Activated naive CD4-positive, alpha-beta T cell treated with anti-CD3 and anti-CD28 coated beads, Interleukin-2, amount 50 U/mL, for 24 hours (primary cell): ENCODE results near the gene MEIOC.
"Not testable (repeated sequence)": the region's sequence is repeated elsewhere in the genome, so short reads cannot be mapped to it uniquely, and the experiment has no call there.

Source experiments
- H3K27ac Mint-ChIP-seq: one replicate; pipeline ENCODE4 v1.8.0; 2021; ENCODE audit warnings: mild to moderate bottlenecking, mixed read lengths
- H3K27me3 Mint-ChIP-seq: one replicate; pipeline ENCODE4 v1.8.0; 2021; ENCODE audit warnings: mixed read lengths
- H3K36me3 Mint-ChIP-seq: one replicate; pipeline ENCODE4 v1.8.0; 2021; ENCODE audit warnings: mixed read lengths
- H3K4me1 Mint-ChIP-seq: one replicate; pipeline ENCODE4 v1.8.0; 2021; ENCODE audit warnings: mixed read lengths
- H3K4me3 Mint-ChIP-seq: one replicate; pipeline ENCODE4 v1.8.0; 2021; ENCODE audit warnings: mild to moderate bottlenecking, mixed read lengths
- H3K9me3 Mint-ChIP-seq: one replicate; pipeline ENCODE4 v1.8.0; 2021; ENCODE audit warnings: mixed read lengths

The MEIOC gene

DNA sequence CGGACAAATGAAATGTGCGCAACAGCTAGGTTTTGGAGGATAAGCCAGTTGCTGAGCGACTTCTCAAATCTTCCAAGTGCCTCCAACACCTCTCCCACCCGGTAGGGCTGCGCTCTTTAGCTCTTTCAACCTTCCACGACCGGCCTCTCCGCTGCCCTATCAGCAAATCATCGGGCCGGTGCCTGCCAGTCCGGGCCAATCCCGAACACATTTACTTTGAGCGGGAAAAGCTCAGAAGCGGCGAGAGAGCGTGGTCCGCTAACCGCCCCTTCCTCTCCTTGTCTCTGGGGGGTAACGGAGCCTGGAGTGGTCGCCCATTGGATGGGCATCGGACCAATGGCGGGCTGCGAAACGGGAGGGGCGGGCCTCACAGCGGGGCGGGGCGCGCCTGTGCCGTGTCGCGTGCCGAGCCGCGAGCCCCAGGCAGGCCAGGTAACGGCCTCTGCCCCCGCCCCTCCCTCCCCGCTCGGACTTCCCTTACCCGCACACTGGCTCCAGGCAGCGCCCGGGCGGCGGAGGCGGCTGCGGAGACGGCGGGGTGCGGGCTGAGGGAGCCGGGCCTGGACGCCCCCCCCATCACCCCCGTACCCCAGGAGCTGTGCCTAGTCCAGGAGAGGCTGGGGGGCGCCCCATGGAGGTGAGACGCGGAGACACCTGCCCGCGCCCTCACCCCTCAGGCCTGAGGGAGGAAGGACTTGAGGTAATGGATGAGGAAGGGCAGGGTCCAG is at the start of gene MEIOC:
TSS of gene MEIOC (plus strand) at position 486 of the 728 bp plus-strand sequence. CDS start at position 632, 146 bp downstream.
- H3K36me3 Mint-ChIP-seq, result peaks cover 2% of the 10 kb centered on the region
- H3K27me3 Mint-ChIP-seq, result peaks cover 19% of the 10 kb centered on the region
- H3K4me1 Mint-ChIP-seq, result peaks cover 9% of the 10 kb centered on the region
- H3K9me3 Mint-ChIP-seq, result no peaks in the 10 kb centered on the region
- H3K4me3 Mint-ChIP-seq, result peak within 1 kb of the TSS; percentile 73
- H3K27ac Mint-ChIP-seq, result peak within 1 kb of the TSS; percentile 59

- Mint-ChIP-seq H3K4me3 (no peak overlapping the region), H3K9me3 (no peaks in the 10 kb centered on the region), H3K4me1 (no peaks in the 10 kb centered on the region), H3K36me3 (no peaks in the 10 kb centered on the region), H3K27ac (no peak overlapping the region), H3K27me3 (peaks cover 2% of the 10 kb centered on the region)
Observed at GRCh38 chr17:44606658-44607057, 49.6 kb upstream of the MEIOC start.

DNA sequence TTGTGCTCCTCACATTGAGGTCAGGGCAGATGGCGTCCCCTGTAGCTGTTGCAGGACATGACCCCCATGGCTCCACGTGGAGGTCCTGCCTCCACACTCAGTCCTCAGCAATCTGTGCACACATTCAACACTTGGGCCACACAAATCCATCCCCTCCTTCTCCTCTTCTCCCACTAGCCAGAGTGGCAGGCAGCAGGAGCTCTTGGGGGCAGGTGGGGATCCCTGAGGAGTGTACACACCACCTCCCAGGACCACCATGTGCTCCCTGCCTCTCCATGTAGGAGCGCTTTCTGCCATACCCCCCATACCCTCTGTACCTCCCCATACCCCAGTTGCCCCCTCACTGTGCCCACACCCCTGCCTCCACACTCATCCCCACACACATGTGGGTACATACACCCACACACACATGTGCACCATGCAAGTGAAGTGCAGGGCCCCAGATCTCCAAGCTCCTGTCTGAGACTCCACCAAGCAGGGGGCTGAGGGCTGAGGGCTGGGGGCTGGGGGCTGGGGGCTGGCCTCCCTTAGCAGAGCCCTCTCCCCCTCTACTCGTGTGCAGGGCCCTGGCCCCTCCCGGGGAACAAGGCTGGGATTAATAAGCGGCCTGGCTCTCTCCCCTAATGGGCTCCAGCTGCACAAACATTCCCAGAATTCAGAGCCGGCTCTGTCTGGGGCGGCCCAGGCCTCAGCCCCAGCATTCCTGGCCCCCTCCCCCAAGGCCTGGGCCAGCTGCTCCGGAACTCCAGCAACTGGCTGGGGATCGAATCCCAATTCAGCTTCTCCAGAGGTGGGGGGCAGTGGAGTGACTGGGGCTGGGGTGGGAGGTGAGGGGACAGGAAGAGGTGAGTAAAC is 48.2 kb upstream of the MEIOC start:
- Mint-ChIP-seq H3K27me3 (no peaks in the 10 kb centered on the region), H3K36me3 (no peaks in the 10 kb centered on the region), H3K4me1 (no peaks in the 10 kb centered on the region), H3K27ac (no peak overlapping the region), H3K4me3 (no peak overlapping the region), H3K9me3 (no peaks in the 10 kb centered on the region)

GRCh38 chr17:44608727-44609435 is 47.4 kb upstream of the MEIOC start:
- no peaks in the 10 kb centered on the region for H3K4me1 Mint-ChIP-seq
- no peak overlapping the region for H3K27ac Mint-ChIP-seq
- no peaks in the 10 kb centered on the region for H3K36me3 Mint-ChIP-seq
- H3K27me3 Mint-ChIP-seq, result no peaks in the 10 kb centered on the region
- no peak overlapping the region for H3K4me3 Mint-ChIP-seq
- H3K9me3 Mint-ChIP-seq, result no peaks in the 10 kb centered on the region

- Mint-ChIP-seq H3K4me1 (no peaks in the 10 kb centered on the region), H3K36me3 (no peaks in the 10 kb centered on the region), H3K4me3 (no peak overlapping the region), H3K27ac (no peak overlapping the region), H3K27me3 (no peaks in the 10 kb centered on the region), H3K9me3 (no peaks in the 10 kb centered on the region)
Observed at GRCh38 chr17:44610331-44610730, 45.9 kb upstream of the MEIOC start.

GRCh38 chr17:44610871-44611270 is 45.4 kb upstream of the MEIOC start:
- H3K9me3 Mint-ChIP-seq, result no peaks in the 10 kb centered on the region
- no peak overlapping the region for H3K4me3 Mint-ChIP-seq
- H3K4me1 Mint-ChIP-seq, result no peaks in the 10 kb centered on the region
- H3K36me3 Mint-ChIP-seq, result no peaks in the 10 kb centered on the region
- H3K27me3 Mint-ChIP-seq, result no peaks in the 10 kb centered on the region
- H3K27ac Mint-ChIP-seq, result no peak overlapping the region

- Mint-ChIP-seq H3K4me3 (no peak overlapping the region), H3K27me3 (no peaks in the 10 kb centered on the region), H3K4me1 (no peaks in the 10 kb centered on the region)
Observed at GRCh38 chr17:44614862-44615261, 41.4 kb upstream of the MEIOC start.

GRCh38 chr17:44618652-44619051 is 37.6 kb upstream of the MEIOC start:
- H3K4me3 Mint-ChIP-seq, H3K36me3 Mint-ChIP-seq, H3K27me3 Mint-ChIP-seq, H3K4me1 Mint-ChIP-seq, H3K9me3 Mint-ChIP-seq, H3K27ac Mint-ChIP-seq: not testable (repeated sequence)

More at GRCh38 chr17:44614862-44615261, 41.4 kb upstream of the MEIOC start:
- H3K9me3 Mint-ChIP-seq, result no peaks in the 10 kb centered on the region
- no peak overlapping the region for H3K27ac Mint-ChIP-seq
- no peaks in the 10 kb centered on the region for H3K36me3 Mint-ChIP-seq

DNA sequence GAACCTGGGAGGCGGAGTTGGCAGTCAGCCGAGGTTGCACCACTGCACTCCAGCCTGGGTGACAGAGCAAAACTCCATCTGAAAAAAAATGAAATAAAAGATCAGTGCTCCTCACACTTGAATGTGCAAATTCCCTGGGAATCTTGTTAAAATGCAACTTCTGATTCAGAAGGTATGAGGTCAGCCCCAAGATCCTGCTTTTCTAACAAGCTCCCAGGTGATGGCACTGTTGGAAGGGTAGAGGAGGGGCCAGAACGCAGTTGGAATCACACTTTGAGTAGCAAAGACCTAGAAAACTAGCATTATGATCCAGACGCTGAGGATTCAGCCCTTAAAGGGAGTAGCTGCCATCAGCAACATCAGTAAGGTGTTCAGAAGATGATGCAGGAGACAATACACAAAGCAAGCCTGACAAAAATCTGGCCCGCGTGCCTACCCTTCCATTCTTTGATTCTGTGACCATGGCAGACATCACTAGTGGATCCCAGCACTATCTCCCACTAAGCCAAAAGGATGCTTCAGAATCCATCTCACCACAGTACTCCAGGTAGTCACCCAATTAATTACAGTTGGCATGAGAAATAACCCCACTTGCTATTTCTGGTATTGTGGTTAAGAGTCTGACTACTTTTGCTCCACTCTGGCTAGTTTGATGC is 33.1 kb upstream of the MEIOC start:
- no peaks in the 10 kb centered on the region for H3K36me3 Mint-ChIP-seq
- H3K4me3 Mint-ChIP-seq, result no peak overlapping the region
- H3K27ac Mint-ChIP-seq, result no peak overlapping the region
- no peaks in the 10 kb centered on the region for H3K9me3 Mint-ChIP-seq
- H3K4me1 Mint-ChIP-seq, result no peaks in the 10 kb centered on the region
- peaks cover 1% of the 10 kb centered on the region for H3K27me3 Mint-ChIP-seq

- H3K36me3 Mint-ChIP-seq, result no peaks in the 10 kb centered on the region
- no peaks in the 10 kb centered on the region for H3K4me1 Mint-ChIP-seq
- H3K9me3 Mint-ChIP-seq, result no peaks in the 10 kb centered on the region
- peaks cover 3% of the 10 kb centered on the region for H3K27me3 Mint-ChIP-seq
- no peak overlapping the region for H3K27ac Mint-ChIP-seq
- H3K4me3 Mint-ChIP-seq, result no peak overlapping the region
Observed at GRCh38 chr17:44627513-44628242, 28.6 kb upstream of the MEIOC start.

- H3K27ac Mint-ChIP-seq, result peak overlapping the region; percentile 14
Observed at GRCh38 chr17:44628243-44629188, 27.8 kb upstream of the MEIOC start.

DNA sequence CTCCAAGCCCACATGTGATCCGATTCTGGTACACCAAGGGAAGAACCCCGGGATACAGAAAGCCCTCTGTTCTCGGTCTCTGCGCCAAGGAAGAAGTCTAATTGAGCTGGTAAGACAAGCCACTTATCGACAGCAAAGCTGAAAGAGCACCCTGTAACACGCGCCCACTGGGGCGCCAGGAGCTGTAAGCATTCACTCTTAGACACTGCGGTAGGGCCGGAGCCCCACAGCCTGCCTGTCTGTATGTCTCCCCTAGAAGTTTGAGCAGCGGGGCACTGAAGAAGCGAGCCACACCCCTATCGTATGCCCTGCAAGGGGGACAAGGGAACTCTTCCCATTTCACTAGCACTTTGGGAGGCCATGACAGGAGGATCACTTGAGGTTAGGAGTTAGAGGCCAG is 27.0 kb upstream of the MEIOC start:
- Mint-ChIP-seq H3K4me3 (no peak overlapping the region), H3K4me1 (no peaks in the 10 kb centered on the region), H3K27me3 (peaks cover 3% of the 10 kb centered on the region), H3K36me3 (no peaks in the 10 kb centered on the region), H3K27ac (no peak overlapping the region), H3K9me3 (no peaks in the 10 kb centered on the region)

More at GRCh38 chr17:44628243-44629188, 27.8 kb upstream of the MEIOC start:
- H3K9me3 Mint-ChIP-seq, result no peaks in the 10 kb centered on the region
- no peak overlapping the region for H3K4me3 Mint-ChIP-seq
- H3K4me1 Mint-ChIP-seq, result no peaks in the 10 kb centered on the region
- H3K27me3 Mint-ChIP-seq, result peaks cover 3% of the 10 kb centered on the region
- H3K36me3 Mint-ChIP-seq, result no peaks in the 10 kb centered on the region

- no peaks in the 10 kb centered on the region for H3K36me3 Mint-ChIP-seq
- H3K4me3 Mint-ChIP-seq, result no peak overlapping the region
- H3K9me3 Mint-ChIP-seq, result no peaks in the 10 kb centered on the region
- no peaks in the 10 kb centered on the region for H3K4me1 Mint-ChIP-seq
- no peak overlapping the region for H3K27ac Mint-ChIP-seq
- peaks cover 3% of the 10 kb centered on the region for H3K27me3 Mint-ChIP-seq
Observed at GRCh38 chr17:44630703-44631102, 25.6 kb upstream of the MEIOC start.

DNA sequence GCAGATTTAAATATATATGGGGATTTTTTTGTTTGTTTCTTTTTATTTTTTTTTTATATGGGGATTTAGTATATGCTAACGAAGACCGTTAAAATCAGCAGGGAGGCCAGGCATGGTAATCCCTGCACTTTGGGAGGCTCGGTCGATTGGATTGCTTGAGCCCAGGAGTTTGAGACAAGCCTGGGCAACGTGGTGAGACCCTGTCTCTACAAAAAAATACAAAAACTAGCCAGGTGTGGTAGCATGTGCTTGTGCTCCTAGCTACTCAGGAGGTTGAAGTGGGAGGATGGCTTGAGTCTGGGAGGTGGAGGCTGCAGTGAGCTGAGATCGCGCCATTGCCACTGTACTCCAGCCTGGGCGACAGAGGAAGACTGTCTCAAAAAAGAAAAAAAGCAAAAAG is 22.3 kb upstream of the MEIOC start:
- Mint-ChIP-seq H3K27me3 (peaks cover 3% of the 10 kb centered on the region), H3K36me3 (no peaks in the 10 kb centered on the region), H3K4me3 (no peak overlapping the region), H3K4me1 (no peaks in the 10 kb centered on the region), H3K27ac (no peak overlapping the region), H3K9me3 (no peaks in the 10 kb centered on the region)
